HL-60 (cell line): ENCODE data around the gene ERC2.

Experiments used
- DNase-seq, 2 experiments: peaks; one replicate each; pipeline ENCODE4 v3.0.0-alpha.2; 2010 to 2020; ENCODE audit warnings: low read depth in 1 of 2, low spot score in 1 of 2
- H3K27ac ChIP-seq: fragments of 250-450 bp; sonication (Bioruptor Pico); replicated peaks from 2 replicates; pipeline ENCODE4 v1.5.1; 2020; ENCODE audit warnings: mild to moderate bottlenecking, moderate library complexity
- H3K27me3 ChIP-seq: fragments of 250-450 bp; sonication (Bioruptor Pico); 2 replicates; pipeline ENCODE4 v1.5.1; 2021; ENCODE audit warnings: mild to moderate bottlenecking, moderate library complexity; ENCODE audit not compliant: insufficient read depth, poor library complexity, severe bottlenecking
- H3K4me3 ChIP-seq: replicated peaks from 2 replicates; pipeline ENCODE4 v1.5.1; 2011; ENCODE audit warnings: mild to moderate bottlenecking, control low read depth, low read length; ENCODE audit not compliant: insufficient read depth
- GABPA ChIP-seq: IDR thresholded peaks from 2 replicates; pipeline ENCODE4 v1.6.1; 2012; ENCODE audit warnings: low read depth
- POLR2AphosphoS5 ChIP-seq: IDR thresholded peaks from 2 replicates; pipeline ENCODE4 v1.6.1; 2012; ENCODE audit warnings: low read depth
- SPI1 ChIP-seq: IDR thresholded peaks from 2 replicates; pipeline ENCODE4 v1.6.1; 2012; ENCODE audit warnings: low read depth, mild to moderate bottlenecking, borderline replicate concordance
- TF ChIP-seq, protein P1 (sequence below): IDR thresholded peaks from one replicate; pipeline ENCODE4 v1.5.1; 2011; ENCODE audit warnings: low read length, control low read depth, inconsistent platforms; ENCODE audit not compliant: insufficient read depth
- TF ChIP-seq, protein P2 (sequence below): IDR thresholded peaks from 2 replicates; pipeline ENCODE4 v1.6.1; 2012; ENCODE audit warnings: low read depth; ENCODE audit not compliant: insufficient replicate concordance

The ERC2 gene

DNA sequence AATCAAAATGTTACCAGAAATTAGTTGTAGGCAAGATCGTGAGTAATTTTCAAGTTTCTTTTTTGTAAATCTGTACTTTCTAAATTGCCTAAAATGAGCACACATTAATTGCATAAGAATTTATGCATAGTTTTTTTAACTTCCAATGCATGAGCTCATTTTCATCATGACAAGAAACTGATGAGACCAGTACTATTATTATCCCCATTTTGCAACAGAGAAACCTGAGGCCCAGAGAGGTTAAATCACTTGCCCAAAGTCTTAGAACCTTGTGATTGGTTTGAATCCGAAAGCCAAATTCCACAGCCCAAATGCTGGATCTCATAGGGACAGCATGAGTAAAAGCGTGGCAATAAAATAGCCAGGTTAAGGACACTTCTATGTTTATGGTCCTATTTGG is 274.7 kb downstream of the ERC2 start:
- TF ChIP-seq, protein P1, sequence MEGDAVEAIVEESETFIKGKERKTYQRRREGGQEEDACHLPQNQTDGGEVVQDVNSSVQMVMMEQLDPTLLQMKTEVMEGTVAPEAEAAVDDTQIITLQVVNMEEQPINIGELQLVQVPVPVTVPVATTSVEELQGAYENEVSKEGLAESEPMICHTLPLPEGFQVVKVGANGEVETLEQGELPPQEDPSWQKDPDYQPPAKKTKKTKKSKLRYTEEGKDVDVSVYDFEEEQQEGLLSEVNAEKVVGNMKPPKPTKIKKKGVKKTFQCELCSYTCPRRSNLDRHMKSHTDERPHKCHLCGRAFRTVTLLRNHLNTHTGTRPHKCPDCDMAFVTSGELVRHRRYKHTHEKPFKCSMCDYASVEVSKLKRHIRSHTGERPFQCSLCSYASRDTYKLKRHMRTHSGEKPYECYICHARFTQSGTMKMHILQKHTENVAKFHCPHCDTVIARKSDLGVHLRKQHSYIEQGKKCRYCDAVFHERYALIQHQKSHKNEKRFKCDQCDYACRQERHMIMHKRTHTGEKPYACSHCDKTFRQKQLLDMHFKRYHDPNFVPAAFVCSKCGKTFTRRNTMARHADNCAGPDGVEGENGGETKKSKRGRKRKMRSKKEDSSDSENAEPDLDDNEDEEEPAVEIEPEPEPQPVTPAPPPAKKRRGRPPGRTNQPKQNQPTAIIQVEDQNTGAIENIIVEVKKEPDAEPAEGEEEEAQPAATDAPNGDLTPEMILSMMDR = no peak
- TF ChIP-seq SPI1 (no peak), GABPA (no peak), POLR2AphosphoS5 (no peak)
- TF ChIP-seq, protein P2, sequence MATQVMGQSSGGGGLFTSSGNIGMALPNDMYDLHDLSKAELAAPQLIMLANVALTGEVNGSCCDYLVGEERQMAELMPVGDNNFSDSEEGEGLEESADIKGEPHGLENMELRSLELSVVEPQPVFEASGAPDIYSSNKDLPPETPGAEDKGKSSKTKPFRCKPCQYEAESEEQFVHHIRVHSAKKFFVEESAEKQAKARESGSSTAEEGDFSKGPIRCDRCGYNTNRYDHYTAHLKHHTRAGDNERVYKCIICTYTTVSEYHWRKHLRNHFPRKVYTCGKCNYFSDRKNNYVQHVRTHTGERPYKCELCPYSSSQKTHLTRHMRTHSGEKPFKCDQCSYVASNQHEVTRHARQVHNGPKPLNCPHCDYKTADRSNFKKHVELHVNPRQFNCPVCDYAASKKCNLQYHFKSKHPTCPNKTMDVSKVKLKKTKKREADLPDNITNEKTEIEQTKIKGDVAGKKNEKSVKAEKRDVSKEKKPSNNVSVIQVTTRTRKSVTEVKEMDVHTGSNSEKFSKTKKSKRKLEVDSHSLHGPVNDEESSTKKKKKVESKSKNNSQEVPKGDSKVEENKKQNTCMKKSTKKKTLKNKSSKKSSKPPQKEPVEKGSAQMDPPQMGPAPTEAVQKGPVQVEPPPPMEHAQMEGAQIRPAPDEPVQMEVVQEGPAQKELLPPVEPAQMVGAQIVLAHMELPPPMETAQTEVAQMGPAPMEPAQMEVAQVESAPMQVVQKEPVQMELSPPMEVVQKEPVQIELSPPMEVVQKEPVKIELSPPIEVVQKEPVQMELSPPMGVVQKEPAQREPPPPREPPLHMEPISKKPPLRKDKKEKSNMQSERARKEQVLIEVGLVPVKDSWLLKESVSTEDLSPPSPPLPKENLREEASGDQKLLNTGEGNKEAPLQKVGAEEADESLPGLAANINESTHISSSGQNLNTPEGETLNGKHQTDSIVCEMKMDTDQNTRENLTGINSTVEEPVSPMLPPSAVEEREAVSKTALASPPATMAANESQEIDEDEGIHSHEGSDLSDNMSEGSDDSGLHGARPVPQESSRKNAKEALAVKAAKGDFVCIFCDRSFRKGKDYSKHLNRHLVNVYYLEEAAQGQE = no peak
- no peak for DNase-seq

DNA sequence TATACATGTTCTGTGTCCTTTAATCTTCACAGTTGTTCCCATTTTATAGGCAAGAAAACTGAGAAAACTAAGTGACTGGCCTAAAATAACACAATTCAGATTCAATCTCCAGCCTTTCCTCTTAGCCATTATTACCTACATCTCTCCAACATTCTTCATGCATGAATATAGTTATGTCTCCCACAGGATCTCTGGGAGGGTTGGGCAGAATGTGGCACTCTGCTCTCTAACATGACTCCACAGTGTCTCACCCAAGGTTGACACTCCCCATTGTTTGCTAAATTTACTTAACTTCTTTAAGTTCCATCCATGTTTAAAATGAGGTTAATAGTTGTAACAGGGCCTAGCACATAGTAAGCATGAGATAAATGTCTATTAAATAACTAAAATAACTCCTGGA is 276.3 kb downstream of the ERC2 start:
- Histone ChIP-seq H3K27me3 (no peaks in the 10 kb centered on the region), H3K4me3 (no peak overlapping the region), H3K27ac (no peak overlapping the region)
- TF ChIP-seq, protein P1 = no peak
- TF ChIP-seq, protein P2 = no peak
- TF ChIP-seq GABPA = no peak
- no peak for TF ChIP-seq POLR2AphosphoS5
- no peak for TF ChIP-seq SPI1
- no peak for DNase-seq

More for the DNA sequence above, 274.7 kb downstream of the ERC2 start:
- no peaks in the 10 kb centered on the region for H3K27me3 ChIP-seq
- H3K4me3 ChIP-seq = no peak overlapping the region
- no peak overlapping the region for H3K27ac ChIP-seq

DNA sequence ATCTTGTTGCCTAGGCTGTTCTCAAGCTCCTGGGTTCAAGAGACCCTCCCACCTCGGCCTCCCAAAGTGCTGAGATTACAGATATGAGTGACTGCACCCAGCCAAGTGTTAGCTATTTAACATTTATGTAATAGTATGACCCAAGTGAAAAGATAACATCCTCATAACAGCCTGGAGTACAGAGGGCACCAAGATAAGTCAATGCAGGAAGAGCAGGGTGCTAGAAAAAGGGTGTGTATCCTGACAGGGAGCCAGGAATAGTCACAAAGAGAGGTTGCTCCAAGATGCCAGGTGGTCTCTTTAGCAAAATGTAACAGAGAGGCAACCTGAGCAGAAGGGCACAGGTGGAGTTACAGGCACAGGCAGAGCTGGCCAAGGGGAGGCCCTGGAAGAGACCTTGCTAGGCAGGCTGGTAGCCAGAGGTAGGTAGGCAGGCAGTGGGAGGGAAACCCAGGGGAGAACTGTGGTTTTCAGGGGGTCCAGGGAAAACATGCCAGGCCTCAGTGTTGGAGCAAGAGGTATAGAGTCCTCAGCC is 277.4 kb downstream of the ERC2 start:
- Histone ChIP-seq H3K4me3 (no peak overlapping the region), H3K27me3 (no peaks in the 10 kb centered on the region), H3K27ac (no peak overlapping the region)
- no peak for DNase-seq
- TF ChIP-seq POLR2AphosphoS5 = no peak
- TF ChIP-seq GABPA = no peak
- TF ChIP-seq, protein P2 = no peak
- no peak for TF ChIP-seq SPI1
- TF ChIP-seq, protein P1 = no peak
